NCI-H69 (cell line): Measurements from ENCODE around the gene MARCO.
"Not testable (repeated sequence)": the region's sequence is repeated elsewhere in the genome, so short reads cannot be mapped to it uniquely, and the experiment has no call there.

Experiments used
- DNase-seq: peaks from one replicate; lab custom pipeline; 2025; lab: John Stamatoyannopoulos, UW

Gene MARCO

DNA sequence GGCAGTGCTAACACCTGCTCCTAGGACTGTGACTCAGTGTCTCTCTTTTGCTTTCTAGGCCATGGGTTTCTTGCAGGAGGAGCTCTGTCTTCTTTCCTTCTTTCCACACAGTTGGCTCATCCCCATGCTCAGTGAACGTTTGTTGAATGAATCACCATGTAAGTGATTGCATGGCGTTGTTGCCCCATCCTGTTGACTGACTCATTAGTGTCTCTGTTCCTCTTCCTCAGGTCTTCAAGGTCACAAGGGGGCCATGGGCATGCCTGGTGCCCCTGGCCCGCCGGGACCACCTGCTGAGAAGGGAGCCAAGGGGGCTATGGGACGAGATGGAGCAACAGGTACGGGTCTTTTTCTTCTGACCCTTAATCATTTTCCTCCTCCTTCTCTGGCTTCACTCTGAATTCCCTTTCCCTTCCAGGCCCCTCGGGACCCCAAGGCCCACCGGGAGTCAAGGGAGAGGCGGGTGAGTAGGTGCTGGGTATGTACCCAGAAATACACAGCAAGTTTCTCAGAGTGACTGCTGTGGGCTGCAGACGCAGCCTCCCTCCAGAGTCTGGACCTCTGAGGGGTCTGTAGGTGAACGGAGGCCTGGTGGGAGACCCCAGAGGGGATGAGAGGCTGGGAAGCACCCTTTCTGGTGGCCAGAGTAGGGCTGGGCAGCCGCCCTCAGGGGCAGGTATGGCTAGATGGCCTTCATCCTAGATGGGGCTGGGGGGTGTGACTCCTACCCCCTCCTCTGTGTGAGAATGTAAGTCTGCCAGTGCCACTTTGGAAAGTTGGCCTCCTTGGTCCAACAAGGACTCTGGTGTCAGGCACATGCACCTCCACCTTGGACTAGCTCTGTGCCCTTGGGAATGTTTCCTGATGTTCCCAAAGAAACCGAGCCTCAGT lies 32.4 kb downstream of the MARCO start:
- DNase-seq = no peak

DNA sequence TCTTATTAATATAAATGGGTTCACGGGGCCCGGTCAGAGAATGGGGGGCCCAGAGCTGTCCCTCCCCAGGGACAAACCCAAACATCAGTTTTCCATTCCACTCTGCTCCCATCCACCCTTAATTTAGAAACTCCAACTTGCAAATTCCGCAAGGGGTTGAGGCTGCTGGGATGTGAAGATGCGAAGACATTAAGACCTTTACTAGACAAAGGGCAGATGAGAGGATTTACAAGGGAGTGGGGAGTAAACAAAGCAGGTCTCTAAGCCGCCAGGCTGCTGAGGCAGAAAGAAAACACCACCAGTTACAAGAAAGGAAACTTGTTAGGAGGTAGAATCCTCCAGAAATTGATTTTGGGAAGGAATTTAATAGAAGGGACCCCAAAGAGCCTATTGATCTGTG lies 33.1 kb downstream of the MARCO start:
- no peak for DNase-seq

DNA sequence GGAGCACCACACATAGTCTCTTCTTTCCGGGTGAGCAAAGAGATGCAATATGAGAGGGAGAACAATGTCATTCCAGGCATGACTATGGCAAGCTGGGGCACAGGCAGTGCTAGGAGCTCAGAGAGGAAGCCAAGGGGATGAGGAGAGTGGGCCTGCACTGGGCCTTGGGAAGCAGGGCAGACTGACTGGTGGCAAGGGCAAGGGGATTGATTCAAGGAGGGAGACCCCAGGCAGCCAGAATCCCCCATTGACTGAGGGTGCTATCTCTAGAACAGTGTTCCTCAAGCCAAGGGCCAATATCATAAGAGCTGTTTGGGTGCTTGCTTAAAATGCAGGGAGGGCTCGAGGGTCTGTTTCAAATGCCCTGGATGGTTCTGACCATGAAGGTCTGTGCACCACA lies 36.1 kb downstream of the MARCO start:
- no peak for DNase-seq

DNA sequence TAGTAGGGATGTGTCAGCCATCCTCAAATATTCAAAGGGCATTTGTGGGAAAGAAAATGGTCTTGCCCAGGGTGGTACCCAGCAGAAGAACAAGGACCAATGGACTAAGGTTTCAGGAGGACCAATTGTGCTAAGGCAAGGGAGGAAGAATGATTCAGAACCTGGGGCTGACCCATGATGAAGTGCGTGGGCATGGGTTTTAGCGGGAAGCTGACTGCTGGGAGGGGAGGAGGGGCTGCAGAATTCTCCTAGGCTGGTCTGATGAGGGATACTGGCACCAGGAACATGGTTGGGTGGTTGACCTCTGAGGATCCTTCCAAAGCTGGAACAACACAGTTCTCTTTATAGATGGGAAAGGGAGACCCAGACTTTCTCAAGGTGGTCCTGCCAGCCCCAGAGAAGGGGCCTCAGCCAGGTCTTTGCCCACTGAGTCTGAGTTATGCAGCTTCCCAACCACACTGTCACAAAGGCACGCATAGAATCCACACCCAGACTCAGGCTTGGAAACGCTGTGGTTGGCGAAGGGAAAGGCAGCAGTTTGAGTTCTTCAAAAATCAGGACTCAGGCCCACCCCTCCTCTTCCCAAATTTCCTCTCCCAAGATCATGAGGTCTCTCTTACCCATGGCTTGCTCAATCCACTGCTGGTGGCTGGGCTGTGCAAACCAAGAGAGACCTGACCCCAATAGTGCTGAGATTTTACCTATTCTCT lies 37.3 kb downstream of the MARCO start:
- DNase-seq = no peak

DNA sequence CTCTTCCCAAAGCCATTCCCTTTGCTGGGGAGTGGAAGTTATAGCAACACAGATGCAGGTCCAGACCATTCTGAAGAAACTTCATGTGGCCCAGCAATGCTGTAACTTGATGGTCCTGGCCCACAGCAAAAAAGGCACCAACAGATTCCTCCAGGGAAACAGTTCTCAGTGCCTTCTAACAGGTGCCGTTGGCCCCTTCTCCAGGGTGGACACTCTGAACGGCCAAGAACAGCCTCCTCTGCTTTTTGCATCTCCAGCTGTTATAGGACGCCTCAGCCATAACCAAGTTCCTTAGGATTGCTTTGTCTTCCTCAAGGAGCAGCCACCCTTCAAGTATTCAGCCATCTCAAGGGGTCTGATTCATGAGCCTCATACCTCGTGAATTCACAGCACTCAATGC lies 38.0 kb downstream of the MARCO start:
- no peak for DNase-seq

DNA sequence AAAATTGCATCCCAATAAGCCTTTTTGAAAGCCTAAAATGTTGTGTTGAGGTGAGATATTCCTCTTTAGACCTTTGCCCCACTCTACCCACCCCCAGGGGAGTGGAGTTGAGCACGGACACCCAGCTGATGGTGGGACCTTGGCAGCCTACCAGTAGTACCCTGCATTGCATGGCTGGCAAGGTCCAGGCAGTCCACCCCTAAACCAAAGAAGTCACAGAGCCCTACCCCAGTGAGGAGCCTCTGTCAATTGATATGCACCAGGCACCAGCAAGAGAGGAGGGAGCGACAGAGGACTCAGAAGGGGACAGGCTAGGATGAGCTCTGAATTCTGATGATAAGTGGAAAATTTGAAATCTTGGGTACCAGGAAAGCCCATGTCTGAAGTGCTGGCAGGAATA lies 38.6 kb downstream of the MARCO start:
- no peak for DNase-seq

DNA sequence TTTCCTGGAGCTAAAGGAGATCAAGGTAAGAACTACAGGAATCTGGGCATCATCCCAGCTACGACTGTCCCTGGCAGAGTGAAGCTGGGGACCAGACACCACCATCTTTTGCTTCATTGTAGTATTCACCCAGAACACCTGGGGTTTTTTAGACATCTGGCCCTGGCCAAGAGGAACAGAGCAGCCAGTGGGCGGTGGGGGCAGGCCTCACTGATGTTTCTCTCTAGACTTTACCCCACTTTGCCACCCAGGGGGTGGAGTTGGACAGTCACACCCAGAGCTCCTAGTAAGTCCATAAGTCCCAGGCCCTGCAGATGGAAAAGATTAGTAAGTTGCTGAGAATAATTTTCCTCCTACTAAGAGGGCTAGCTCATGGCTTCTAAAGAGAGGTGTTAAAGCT lies 39.6 kb downstream of the MARCO start:
- DNase-seq = no peak

DNA sequence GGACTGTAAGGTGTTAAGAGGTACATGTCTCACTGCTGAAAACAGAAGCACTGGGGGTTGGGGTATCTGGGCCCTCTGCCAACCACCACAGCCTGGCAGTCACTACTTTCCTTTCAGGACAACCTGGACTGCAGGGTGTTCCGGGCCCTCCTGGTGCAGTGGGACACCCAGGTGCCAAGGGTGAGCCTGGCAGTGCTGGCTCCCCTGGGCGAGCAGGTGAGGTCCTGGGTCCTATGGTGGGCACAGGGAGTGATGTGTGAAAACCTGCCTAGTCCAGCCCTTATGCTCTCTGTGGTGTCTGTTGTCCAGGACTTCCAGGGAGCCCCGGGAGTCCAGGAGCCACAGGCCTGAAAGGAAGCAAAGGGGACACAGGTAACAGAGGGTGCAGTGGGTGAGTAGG lies 40.0 kb downstream of the MARCO start:
- DNase-seq = no peak

DNA sequence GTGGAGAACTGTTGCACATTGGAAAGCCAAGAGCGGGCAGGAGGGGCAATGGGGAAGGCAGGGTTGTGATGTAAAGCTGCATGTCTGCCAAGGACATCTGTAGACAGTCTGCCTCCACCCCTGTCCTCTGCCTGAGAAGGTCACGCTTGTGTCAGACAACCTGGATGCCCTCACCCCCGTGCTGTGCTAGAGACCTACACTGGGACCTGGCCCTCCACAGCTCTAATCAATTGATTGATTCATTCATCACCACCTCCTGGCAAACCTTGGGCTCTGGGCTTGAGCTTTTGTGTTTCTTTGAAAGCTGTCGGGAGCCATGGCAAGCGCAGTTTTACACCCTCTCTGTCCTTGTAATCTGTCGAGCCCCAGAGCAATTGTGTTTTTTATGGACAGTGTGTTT lies 41.1 kb downstream of the MARCO start:
- no peak for DNase-seq

DNA sequence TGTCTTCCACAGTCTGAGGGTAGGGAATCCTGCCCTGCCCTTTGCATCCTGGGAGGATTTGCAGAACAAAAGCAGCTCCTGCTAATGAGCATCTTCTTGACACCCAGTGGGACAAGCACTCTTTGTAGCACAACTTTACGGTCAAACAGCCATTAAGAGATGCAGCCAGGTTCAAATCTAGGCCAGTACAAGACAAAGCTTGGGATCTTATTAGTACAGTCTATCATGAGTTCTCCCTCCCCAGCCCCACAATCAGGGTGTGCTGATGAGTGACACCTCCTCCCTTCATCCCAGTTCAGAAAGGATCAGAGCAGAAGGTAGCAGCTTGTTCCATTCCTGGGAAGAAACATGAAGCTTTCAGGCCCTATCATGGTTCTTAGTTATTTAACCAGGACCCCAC lies 41.9 kb downstream of the MARCO start:
- DNase-seq = no peak

DNA sequence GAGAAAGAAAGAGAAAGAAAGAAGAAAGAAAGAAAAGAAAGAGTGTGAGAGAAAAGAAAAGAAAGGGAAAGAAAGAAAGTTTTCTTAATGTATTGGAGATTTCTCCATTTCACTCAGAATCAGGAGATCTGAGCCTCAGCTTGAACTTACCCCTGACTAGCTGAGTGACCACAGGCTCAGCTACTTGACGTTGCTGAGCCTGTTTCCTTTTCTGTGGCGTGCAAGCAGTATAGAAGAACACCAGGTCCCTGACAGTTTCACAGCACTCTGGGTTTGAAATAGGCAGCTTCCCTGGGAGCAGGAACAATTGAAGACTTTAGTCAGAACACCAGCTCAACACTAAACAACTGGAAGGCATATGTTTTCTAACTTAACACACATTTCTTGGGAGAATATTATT lies 44.7 kb downstream of the MARCO start:
- DNase-seq = no peak

DNA sequence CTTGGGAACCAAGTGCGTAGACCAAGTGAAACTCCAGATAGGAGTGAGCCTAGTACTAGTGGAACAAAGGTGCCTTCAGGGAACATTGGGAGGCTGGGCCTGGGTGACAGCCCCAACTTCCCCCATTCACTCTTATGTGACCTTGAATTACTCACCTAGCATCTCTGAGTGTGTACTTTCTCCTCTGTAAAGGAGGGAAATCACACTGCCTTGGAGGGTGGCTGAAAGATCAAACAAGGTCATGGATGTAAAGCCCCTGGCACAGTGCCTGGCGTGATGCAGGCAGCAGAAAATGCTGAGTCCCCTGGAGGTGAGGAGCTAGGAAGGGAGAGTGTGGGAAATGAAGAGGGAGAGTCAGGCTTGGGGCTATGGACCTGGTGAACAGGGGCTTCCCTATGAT lies 45.9 kb downstream of the MARCO start:
- DNase-seq = no peak

DNA sequence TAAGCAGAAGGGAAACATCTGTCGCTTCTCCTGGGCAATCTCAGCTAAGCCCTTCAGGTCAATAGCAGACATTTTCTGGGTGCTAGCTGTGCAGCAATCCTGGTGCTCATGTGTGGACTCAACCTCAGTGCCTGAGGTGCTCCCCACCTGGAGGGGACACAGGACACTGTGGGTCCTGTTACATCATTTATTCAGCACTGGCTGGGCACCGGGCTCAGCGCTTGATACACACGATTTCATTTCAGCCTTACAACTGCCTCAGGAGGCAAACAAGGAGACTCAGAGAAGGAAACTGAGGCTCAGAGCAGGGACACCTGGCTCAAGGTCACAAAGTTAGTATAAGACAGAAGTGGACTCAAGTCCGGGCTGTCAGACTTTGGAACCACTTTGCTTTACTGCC lies 46.7 kb downstream of the MARCO start:
- no peak for DNase-seq

DNA sequence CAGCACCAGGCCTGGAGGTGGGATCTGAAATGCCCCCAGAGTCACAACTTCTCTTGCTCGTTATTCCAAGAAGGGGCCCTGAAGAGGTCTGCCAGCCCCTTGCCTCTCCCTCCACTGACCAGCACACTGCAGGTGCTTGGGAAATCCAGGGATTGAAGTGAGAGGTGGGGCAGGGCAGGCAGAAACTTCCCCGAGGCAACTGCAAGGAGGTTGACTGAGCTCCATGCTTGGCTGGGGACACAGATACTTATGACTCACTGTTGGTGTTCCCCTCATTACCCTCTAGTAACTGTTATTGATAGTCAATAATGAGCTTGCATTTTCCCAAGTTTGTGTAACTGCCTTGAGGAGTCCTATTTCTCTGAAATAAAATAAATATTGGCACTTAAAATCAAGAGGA lies 47.5 kb downstream of the MARCO start:
- no peak for DNase-seq

DNA sequence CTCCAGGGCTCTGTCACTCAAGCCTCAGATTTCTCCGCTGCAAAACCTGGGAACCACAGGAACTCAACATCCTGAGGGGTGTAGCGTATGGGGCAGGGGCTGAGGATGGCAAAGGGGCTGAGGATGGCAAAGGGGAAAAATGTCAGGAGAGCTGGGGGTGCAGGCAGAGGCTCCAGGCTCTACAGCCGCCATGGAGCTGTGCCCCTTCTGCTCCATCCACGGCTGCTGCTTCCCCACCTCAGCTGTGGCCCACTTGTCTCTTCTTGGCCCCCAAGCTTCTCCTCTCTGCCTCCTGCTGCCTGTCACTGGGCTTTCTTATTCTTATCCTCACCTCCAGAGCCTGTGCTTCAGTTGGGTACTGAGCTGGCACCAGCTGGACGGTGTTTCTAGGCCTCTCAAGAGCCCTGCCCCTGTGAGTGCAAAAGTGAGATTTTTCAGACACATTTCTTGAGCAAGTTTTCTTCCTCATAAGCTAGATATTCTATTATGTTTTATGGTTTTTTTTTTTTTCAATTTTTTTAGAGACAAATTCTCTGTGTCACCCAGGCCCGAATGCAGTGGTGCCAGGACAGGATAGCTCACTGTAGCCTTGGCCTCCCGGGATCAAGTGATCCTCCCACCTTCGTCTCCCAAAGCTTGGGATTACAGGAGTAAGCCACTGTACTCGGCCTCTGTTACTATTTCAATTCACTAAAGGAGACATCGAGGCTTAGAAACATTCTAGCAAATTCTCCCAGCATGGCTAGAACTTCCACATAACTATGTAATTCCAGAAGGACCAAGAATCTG lies 49.0 kb downstream of the MARCO start:
- no peak for DNase-seq

DNA sequence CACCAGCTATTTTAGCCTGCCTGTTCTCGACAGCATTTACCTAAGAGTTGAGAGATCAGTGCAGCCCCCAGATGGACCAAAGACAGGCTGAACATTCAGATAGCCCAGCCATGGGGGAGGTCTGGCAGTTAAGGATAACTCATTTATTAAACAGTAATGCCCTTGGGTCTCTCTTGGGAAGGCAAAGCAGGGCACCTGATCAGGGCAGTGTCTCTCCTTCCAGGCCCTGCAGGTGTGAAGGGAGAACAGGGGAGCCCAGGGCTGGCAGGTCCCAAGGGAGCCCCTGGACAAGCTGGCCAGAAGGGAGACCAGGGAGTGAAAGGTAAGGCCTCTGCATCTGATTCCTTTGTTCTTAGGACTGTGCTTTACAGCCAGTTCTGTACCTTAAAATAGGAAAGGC lies 49.6 kb downstream of the MARCO start:
- no peak for DNase-seq

DNA sequence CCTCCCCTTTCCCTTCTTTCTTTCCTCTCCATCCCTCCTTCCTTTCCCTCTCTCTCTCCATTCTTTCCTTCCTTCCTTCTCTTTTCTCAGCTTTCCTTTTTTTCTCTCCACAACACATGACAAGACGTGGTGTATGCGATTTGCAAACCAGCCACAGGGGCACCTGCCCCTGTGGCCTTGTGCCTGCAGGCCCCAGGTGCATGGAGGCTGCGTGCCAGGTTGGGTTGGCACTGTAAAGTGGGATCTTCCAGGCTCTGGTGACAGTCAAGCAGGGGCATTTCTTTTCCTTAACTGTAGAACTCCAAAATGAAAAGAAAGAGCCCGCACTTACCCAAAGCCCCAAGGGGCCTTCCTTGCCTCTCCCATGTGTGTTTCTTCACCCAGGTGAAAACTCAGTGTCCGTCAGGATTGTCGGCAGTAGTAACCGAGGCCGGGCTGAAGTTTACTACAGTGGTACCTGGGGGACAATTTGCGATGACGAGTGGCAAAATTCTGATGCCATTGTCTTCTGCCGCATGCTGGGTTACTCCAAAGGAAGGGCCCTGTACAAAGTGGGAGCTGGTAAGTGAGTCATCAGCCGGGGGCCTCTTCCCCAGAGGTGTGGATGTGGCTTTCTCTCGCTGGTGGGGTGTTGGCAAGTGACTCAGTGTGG lies 50.9 kb downstream of the MARCO start:
- no peak for DNase-seq

DNA sequence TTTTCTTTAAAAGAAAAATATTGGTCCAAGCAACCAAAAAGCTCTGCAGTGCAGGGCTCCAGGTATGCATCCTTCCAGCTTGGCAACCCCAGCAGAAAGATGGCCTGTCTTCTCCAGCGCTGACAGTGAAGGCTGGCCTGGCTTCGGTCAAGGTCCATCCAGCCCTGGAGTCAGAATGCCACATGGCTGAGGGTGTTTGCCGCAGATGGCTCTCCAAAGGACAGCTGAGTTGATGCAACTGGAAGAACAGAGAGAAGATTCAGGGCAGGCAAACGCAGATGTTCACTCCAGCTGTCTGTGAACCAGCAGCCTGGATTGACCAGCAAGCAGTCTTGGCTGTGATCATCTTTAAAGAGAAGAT lies 51.4 kb downstream of the MARCO start:
- no peak for DNase-seq

DNA sequence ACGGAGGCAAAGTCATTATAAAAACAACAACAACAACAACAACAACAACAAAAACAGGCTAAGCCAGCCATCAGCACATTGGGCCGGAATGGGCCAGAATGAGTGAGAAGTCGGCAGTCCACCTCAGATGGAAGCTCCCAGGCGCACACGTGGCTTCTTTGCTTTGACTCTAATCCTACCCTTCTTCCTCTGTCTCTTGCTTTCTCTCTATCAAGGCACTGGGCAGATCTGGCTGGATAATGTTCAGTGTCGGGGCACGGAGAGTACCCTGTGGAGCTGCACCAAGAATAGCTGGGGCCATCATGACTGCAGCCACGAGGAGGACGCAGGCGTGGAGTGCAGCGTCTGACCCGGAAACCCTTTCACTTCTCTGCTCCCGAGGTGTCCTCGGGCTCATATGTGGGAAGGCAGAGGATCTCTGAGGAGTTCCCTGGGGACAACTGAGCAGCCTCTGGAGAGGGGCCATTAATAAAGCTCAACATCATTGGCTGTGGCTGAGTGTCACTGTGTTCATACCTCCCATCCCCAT lies 52.2 kb downstream of the MARCO start:
- no peak for DNase-seq

DNA sequence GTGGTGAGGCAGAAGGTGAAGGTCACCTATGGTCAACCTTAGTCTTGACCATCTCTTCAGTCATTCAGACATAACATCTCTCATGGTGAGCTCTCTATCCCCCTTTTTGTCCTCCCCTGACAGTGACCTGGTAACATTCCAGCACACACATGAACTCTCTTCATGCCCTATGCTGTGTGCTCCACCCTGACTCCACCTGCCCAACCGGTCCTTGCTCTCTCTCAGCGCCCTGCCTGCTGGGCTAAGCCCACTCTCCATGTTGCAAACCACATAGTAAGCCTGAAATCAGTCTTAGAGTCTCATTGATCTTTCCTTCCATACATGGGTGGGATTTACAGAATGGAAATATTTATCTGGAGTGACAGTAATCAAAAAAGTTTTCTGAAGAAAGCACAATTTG lies 52.8 kb downstream of the MARCO start:
- no peak for DNase-seq

DNA sequence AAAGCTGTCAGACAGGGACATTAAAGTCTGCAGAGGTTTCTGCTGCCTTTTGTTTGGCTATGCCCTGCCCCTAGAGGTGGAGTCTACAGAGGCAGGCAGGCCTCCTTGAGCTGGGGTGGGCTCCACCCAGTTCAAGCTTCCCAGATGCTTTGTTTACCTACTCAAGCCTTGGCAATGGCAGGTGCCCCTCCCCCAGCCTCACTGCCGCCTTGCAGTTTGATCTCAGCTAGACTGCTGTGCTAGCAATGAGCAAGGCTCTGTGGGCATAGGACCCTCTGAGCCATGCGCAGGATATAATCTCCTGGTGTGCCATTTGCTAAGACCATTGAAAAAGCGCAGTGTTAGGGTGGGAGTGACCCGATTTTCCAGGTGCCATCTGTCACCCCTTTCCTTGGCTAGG lies 61.9 kb downstream of the MARCO start:
- not testable (repeated sequence) for DNase-seq

DNA sequence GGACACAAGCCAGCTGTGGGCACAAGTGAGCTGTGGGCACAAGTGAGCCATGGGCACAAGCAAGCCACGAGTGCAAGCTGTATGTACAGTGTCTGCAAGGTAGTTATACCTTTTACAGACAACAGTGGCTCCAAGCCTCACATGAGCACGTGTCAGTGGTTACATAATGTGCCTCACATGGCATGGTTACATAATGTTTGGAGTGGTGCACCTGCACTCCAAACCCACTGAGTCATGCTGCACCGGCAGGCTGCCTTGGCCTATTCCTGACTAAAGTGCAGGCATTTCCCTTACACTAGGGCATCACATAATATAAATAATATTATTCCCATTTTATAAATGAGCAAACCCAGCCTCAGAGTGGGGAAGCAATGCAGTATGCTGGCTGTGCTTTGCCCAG lies 62.6 kb downstream of the MARCO start:
- no peak for DNase-seq
